Measurements from ENCODE around the gene MYBPH. TPM values are rescaled to one million over a fixed set of nuclear protein-coding genes. Genes with fewer than 3 reads are reported as not detected.

MYBPH gene
- total RNA-seq, 2 donors from 2014 or later = not detected

DNA sequence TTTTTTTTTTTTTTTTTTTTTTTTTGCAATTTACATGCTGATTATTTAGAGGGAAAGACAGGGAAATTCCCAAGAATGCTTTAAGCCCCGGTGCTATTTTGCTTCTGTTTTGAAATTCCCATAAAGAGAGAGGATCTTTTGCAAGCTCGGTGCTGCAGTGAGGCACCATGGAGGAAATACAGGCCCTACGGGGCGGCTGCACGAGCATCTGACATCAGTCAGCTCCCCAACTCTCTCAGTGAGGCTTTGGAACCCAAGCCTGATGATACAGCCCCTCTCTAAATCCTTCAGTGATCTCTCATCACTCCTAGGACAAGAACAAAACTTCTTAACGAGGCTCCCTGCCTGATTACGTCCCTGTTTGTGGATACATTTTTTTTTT, 11.7 kb upstream of the MYBPH start:
- no peaks in the 10 kb centered on the region for H3K36me3 ChIP-seq (ENCODE audit: control insufficient read depth, insufficient read depth, low read length)
- H3K27me3 ChIP-seq (ENCODE audit: control insufficient read depth, insufficient read depth, low read length, poor library complexity, severe bottlenecking) = no peaks in the 10 kb centered on the region
- no peaks in the 10 kb centered on the region for H3K9me3 ChIP-seq (ENCODE audit: control insufficient read depth, low read length)
- H3K4me3 Mint-ChIP-seq = no peak overlapping the region
- DNase-seq = peak; percentile 48
- H3K27me3 Mint-ChIP-seq (ENCODE audit: insufficient read depth) = no peaks in the 10 kb centered on the region
- H3K4me3 ChIP-seq (ENCODE audit: low read length) = no peak overlapping the region
- H3K9me3 Mint-ChIP-seq = no peaks in the 10 kb centered on the region
- no peaks in the 10 kb centered on the region for H3K36me3 Mint-ChIP-seq (ENCODE audit: low read depth)
- H3K4me1 ChIP-seq (ENCODE audit: control insufficient read depth, insufficient read depth, low read length) = peaks cover 15% of the 10 kb centered on the region
- 52 to 65% methylated on average over 7 of the region's 7 CpGs for WGBS, 2 experiments (ENCODE audit: insufficient coverage in 1 of 2, insufficient read length in 1 of 2)
- peaks cover 22% of the 10 kb centered on the region for H3K4me1 Mint-ChIP-seq
- TF ChIP-seq, protein P1, sequence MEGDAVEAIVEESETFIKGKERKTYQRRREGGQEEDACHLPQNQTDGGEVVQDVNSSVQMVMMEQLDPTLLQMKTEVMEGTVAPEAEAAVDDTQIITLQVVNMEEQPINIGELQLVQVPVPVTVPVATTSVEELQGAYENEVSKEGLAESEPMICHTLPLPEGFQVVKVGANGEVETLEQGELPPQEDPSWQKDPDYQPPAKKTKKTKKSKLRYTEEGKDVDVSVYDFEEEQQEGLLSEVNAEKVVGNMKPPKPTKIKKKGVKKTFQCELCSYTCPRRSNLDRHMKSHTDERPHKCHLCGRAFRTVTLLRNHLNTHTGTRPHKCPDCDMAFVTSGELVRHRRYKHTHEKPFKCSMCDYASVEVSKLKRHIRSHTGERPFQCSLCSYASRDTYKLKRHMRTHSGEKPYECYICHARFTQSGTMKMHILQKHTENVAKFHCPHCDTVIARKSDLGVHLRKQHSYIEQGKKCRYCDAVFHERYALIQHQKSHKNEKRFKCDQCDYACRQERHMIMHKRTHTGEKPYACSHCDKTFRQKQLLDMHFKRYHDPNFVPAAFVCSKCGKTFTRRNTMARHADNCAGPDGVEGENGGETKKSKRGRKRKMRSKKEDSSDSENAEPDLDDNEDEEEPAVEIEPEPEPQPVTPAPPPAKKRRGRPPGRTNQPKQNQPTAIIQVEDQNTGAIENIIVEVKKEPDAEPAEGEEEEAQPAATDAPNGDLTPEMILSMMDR (conservative IDR thresholded peaks at IDR 0.05) = no peak
- H3K9ac ChIP-seq (ENCODE audit: extremely low read depth, low read length, poor library complexity, severe bottlenecking) = no peak overlapping the region
- H3K27ac ChIP-seq (ENCODE audit: low read depth, low read length) = no peak overlapping the region
- no peak overlapping the region for H3K27ac Mint-ChIP-seq

DNA sequence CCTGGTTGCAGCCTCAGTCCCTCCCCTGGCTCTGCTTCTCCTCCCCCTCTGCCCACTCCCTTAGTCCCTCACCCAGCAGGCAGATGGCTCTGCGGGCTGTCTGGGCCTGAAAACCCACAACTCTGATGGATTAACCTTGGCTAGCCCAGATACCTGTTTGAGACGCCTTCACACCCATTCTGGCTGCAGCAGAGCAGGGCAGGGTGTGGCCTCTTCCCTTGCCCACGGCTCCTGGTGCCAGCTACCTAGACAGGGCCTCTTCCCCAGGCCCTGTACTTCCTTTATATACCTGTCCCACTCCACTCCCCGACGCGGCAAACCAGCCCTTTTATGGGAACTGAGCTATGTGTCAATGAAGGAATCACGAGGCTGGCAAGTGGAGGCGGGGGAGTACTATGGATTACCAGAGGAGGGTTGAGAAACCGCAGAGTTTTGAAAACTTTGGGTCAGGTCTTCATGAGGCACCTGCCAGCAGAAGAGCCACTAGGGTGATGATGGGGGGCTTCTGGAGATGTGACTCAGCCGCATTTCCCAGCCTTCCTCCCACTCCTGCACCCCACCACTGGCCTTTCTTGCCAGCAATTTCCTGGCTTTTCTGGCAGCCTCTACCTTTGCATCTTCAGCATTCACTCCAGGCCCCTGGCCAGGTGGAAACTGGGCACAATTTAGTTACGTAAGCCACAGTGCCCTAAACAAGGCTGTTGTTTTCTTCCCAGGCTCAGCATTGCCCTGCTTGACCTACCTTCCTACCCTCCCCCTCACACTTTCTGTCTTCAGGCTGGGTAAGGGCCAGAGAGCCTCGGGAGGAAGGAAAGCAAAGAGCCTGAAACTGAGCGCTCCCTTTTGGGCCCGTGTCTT, 11.0 kb upstream of the MYBPH start, which contains the start of gene CHI3L1:
Gene CHI3L1, minus strand, starts transcription at position 259 of the 858 bp plus-strand sequence. Its CDS starts 81 bp downstream, at position 178.
- H3K27ac Mint-ChIP-seq = no peak within 1 kb of the TSS

DNA sequence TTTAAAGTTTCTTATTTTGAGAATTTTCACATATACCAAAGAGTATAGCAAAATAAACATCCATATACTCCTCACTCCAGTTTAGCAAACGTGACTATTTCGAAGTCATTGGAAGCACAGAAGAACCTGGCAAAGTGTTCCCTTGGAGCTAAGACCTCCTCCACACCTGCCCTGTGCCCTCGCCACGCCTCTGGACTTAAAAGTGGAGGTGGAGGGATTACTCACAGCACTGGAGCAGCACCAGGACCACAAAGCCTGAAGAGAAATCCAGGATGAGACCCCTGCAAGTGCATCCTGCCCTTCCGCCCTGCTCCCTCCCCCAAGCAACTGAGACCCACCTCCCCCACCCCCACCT, 10.4 kb upstream of the MYBPH start:
- 82 to 84% methylated on average over 2 to 5 of the region's 5 CpGs for WGBS, 2 experiments (ENCODE audit: insufficient coverage in 1 of 2, insufficient read length in 1 of 2)
- H3K36me3 ChIP-seq (ENCODE audit: control insufficient read depth, insufficient read depth, low read length) = no peaks in the 10 kb centered on the region
- no peak overlapping the region for H3K27ac Mint-ChIP-seq
- H3K36me3 Mint-ChIP-seq (ENCODE audit: low read depth) = no peaks in the 10 kb centered on the region
- no peaks in the 10 kb centered on the region for H3K27me3 ChIP-seq (ENCODE audit: control insufficient read depth, insufficient read depth, low read length, poor library complexity, severe bottlenecking)
- H3K9ac ChIP-seq (ENCODE audit: extremely low read depth, low read length, poor library complexity, severe bottlenecking) = no peak overlapping the region
- no peak overlapping the region for H3K4me3 ChIP-seq (ENCODE audit: low read length)
- no peak overlapping the region for H3K27ac ChIP-seq (ENCODE audit: low read depth, low read length)
- peaks cover 19% of the 10 kb centered on the region for H3K4me1 ChIP-seq (ENCODE audit: control insufficient read depth, insufficient read depth, low read length)
- no peaks in the 10 kb centered on the region for H3K27me3 Mint-ChIP-seq (ENCODE audit: insufficient read depth)
- H3K4me3 Mint-ChIP-seq = no peak overlapping the region
- peaks cover 31% of the 10 kb centered on the region for H3K4me1 Mint-ChIP-seq
- TF ChIP-seq, protein P1 (conservative IDR thresholded peaks at IDR 0.05) = no peak
- no peak for DNase-seq
- no peaks in the 10 kb centered on the region for H3K9me3 Mint-ChIP-seq
- no peaks in the 10 kb centered on the region for H3K9me3 ChIP-seq (ENCODE audit: control insufficient read depth, low read length)

More for the DNA sequence above, 11.0 kb upstream of the MYBPH start, which contains the start of gene CHI3L1:
- H3K27me3 Mint-ChIP-seq (ENCODE audit: insufficient read depth) = no peaks in the 10 kb centered on the region
- no peak within 1 kb of the TSS for H3K4me3 Mint-ChIP-seq
- H3K9me3 Mint-ChIP-seq = no peaks in the 10 kb centered on the region
- Histone ChIP-seq H3K4me3 (ENCODE audit: low read length) (no peak within 1 kb of the TSS), H3K27me3 (ENCODE audit: control insufficient read depth, insufficient read depth, low read length, poor library complexity, severe bottlenecking) (no peaks in the 10 kb centered on the region), H3K4me1 (ENCODE audit: control insufficient read depth, insufficient read depth, low read length) (peaks cover 19% of the 10 kb centered on the region), H3K9me3 (ENCODE audit: control insufficient read depth, low read length) (no peaks in the 10 kb centered on the region), H3K27ac (ENCODE audit: low read depth, low read length) (no peak within 1 kb of the TSS), H3K9ac (ENCODE audit: extremely low read depth, low read length, poor library complexity, severe bottlenecking) (no peak within 1 kb of the TSS), H3K36me3 (ENCODE audit: control insufficient read depth, insufficient read depth, low read length) (no peaks in the 10 kb centered on the region)
- TF ChIP-seq, protein P1 (conservative IDR thresholded peaks at IDR 0.05) = no peak
- DNase-seq = peak; percentile 69
- H3K36me3 Mint-ChIP-seq (ENCODE audit: low read depth) = no peaks in the 10 kb centered on the region
- peaks cover 28% of the 10 kb centered on the region for H3K4me1 Mint-ChIP-seq
- 45 to 54% methylated on average over 3 to 13 of the region's 14 CpGs for WGBS, 2 experiments (ENCODE audit: insufficient coverage in 1 of 2, insufficient read length in 1 of 2)

Measured in endodermal cell (in vitro differentiated cells).